Parietal lobe (tissue), 1 donor: ENCODE results near the gene MAOA. TPM values are rescaled to one million over a fixed set of nuclear protein-coding genes. Genes with fewer than 3 reads are reported as not detected.

Experiments used
- total RNA-seq: library from RNA; depleted of rRNA; stranded (reverse); fragments of >200 nt; gene quantifications from one replicate; pipeline ENCODE4 v1.2.3, GENCODE V29; 2014

MAOA gene
- total RNA-seq, result 7.8 TPM

DNA sequence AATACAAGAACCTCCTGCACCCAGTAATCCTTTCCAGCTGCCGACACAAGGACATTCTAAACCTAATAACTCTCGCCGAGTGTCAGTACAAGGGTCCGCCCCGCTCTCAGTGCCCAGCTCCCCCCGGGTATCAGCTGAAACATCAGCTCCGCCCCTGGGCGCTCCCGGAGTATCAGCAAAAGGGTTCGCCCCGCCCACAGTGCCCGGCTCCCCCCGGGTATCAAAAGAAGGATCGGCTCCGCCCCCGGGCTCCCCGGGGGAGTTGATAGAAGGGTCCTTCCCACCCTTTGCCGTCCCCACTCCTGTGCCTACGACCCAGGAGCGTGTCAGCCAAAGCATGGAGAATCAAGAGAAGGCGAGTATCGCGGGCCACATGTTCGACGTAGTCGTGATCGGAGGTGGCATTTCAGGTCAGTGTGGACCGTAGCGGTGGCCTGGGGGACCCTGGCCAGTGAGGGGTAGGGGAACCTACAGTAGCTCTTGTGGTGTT, at the start of gene MAOA:
Gene MAOA (plus strand): TSS at position 295 of the 490 bp plus-strand sequence. CDS start 43 bp downstream, at position 338.

Other genes starting within 250 kb of the MAOA start
- 1.9 TPM for gene MAOB, start 226.2 kb downstream of the MAOA start, total RNA-seq